AG09309 (cell line): ENCODE results near the gene FGF14.
A peak's percentile ranks its signal among the peaks of the same experiment; 100 is the strongest.

Source experiments
- DNase-seq: peaks from one replicate; pipeline ENCODE4 v3.0.0-alpha.2; 2010; ENCODE audit warnings: low read depth
- H3K4me3 ChIP-seq: 2 replicates; pipeline ENCODE4 v1.5.1; 2011; ENCODE audit warnings: mild to moderate bottlenecking, low read depth, low read length, moderate library complexity; ENCODE audit not compliant: control insufficient read depth
- TF ChIP-seq, protein P1 (sequence below): IDR thresholded peaks from 2 replicates; pipeline ENCODE4 v1.5.1; 2011; ENCODE audit warnings: mild to moderate bottlenecking, low read depth, low read length, inconsistent platforms; ENCODE audit not compliant: insufficient read depth, control insufficient read depth; ENCODE audit errors: missing control alignments

The FGF14 gene

DNA sequence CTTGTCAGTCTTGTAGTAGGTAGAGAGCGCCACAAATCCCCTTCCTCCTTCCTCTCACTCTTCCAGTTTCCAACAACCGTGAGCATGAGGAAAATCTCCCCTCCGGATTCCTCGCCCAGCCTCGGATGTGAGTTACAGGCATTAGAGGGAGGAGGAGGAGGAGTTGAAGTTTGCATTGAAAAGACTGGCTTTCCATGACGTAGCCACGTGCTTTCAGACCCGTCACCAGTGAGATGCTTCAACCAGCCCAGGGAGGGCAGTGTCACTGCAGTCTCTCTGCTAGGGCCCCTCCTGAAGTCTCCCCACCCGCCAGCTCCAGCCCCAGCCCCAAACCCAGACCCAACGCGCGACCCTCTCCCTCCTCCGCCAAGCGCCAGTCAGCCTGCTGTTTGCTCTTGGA, 442 bp upstream of the FGF14 start:
- no peak for DNase-seq
- TF ChIP-seq, protein P1, sequence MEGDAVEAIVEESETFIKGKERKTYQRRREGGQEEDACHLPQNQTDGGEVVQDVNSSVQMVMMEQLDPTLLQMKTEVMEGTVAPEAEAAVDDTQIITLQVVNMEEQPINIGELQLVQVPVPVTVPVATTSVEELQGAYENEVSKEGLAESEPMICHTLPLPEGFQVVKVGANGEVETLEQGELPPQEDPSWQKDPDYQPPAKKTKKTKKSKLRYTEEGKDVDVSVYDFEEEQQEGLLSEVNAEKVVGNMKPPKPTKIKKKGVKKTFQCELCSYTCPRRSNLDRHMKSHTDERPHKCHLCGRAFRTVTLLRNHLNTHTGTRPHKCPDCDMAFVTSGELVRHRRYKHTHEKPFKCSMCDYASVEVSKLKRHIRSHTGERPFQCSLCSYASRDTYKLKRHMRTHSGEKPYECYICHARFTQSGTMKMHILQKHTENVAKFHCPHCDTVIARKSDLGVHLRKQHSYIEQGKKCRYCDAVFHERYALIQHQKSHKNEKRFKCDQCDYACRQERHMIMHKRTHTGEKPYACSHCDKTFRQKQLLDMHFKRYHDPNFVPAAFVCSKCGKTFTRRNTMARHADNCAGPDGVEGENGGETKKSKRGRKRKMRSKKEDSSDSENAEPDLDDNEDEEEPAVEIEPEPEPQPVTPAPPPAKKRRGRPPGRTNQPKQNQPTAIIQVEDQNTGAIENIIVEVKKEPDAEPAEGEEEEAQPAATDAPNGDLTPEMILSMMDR, result no peak
- H3K4me3 ChIP-seq, result no peak overlapping the region

DNA sequence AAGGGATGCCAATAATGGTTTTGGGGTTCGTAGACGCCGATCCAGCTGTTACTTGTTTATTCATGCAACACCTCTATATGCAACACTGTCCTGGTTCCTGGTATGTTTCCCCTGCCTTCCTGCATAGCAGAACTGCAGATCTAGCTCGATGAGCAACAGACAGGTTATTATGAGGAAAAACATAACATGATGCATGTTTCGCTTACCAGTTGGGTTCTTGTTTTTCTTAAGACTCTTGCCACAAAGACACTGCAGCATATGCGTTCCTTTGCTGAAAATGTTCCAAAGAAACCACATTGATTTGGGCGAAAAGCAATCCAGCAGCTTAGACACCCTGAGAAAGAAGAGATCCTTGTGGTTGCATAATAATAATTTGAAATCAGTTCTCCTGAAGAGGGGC, 583 bp downstream of the FGF14 start:
- TF ChIP-seq, protein P1, result no peak
- no peak for DNase-seq
- H3K4me3 ChIP-seq, result no peak overlapping the region

DNA sequence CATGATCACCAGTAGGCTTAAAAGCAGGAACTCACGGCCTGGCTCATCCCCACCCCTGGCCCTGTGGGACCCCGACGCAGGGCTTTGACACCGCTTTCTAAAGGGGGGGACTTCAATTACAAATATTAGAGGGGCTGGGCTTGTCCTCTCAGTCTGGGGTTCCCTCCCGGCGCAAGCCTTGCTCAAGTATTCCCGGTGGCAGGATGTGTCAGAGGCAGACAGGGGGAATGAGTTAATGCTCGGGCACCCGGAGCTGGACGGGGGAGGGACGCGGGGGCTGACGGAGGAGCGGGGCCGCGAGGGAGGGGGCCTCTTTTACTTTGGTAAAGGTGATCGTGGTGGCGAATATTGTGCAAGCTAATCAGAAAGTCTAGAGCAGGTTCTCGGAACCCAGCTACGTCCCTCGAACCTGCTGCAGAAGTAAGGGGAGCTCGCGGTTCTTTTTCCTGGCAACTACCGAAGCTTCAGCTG, 1.1 kb downstream of the FGF14 start:
- TF ChIP-seq, protein P1, result no peak
- no peak for DNase-seq
- peak overlapping the region; percentile 35 for H3K4me3 ChIP-seq

DNA sequence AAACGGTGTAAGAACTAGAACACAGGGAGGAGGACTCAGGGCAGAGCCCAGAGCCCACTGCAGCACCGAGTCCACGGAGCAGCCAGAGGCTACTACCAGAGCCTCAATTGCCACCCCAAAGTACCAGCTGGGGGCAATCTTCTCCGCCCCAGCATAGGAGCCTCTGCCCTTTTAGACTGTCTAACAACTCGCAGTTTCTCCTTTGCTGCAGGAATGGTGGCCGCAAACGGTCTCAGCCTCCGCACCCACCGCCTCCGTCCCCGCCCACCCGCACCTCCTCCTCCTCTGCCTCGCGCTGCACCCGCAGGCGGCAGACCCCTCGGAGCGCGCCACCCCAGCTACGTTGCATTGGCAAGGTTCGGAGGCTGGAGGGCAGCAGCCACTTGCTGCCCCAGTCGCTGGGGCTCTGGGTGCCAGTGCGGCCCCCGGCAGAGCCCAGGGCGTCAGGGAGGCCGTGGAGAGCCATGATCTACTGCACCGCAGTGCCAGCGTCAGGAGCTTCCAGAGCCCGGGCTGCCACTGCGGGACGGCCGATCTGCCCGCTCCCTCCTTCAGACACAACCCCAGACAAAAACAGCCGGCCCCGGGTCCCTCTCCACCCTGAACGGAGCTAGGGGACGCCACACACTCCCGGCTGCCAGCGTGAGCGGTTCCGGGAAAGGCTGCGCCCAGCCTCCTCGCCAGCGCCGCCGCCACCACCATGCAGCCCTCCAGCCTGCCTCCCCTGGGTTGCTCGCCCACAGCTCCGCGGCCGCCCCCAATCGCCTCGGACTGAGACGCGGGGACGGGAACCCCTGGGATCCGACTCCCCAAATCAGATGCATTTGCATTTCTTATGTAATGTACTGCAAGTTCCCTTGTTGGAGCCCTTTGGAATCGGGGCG, 1.8 kb downstream of the FGF14 start:
- no peak for DNase-seq
- peak overlapping the region; percentile 35 for H3K4me3 ChIP-seq
- TF ChIP-seq, protein P1, result peak; percentile 9

DNA sequence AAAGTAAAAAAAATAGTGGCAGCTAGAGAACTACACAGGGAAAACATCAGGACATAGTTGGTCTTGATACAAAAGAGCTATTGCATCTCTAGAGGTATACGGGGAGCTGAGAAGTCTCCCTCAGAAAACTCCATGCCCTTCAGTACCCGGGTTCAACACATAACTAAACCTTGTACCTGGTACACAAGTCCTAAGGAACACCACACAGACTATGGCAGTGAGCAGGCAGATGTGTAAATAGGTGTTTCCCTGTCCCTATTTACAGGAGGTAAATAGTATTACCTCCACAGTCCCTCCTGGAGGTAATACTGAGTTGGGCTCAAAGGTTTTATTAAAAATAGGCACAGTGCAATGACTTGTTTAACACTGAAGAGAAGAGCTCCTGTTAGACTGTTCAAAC, 5.9 kb downstream of the FGF14 start:
- TF ChIP-seq, protein P1, result no peak
- DNase-seq, result no peak
- H3K4me3 ChIP-seq, result no peak overlapping the region

DNA sequence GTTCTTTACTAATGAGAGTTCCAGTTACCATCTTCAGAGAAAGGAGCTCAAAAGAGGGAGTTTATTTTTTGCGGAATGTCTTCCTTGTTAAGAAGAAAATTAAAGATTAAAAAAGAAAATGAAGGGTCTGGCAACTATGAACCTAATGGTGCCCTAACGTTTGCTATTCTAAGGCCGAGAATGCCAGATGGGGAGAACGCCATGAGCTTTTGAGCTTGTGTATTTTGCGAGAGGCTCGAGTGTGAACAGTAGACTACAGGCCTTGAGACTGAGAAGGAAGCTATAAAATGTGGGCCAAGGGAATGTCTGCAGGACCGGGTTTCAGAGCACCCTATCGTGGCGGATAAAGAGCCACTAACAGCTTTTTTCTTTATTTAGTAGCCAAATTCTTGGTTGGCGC, 6.7 kb downstream of the FGF14 start:
- TF ChIP-seq, protein P1, result no peak
- peak overlapping the region; percentile 74 for H3K4me3 ChIP-seq
- no peak for DNase-seq
